ENCODE results near the gene ARFIP1.

DNA sequence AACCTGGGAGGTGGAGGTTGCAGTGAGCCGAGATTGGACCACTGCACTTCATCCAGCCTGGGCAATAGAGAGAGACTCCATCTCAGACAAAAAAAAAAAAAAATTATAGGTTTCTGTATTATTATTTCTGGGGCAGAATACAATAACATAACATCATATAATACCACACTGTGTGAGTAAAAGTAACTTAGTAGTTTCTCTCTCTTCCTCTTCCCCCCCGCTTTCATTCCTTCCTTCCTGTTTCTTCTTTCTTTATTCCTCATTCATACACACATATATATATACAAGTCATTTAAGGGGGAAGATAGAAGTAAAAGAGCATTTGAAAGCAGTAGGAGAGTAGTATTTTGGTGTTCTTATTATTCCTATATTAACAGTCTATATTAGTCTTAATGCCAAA lies 100.5 kb downstream of the ARFIP1 start:
- TF ChIP-seq RAD21 (conservative IDR thresholded peaks at IDR 0.05) (no peak), MXI1 (conservative IDR thresholded peaks at IDR 0.05; ENCODE audit: poor library complexity, severe bottlenecking) (no peak), EP300 (conservative IDR thresholded peaks at IDR 0.05; ENCODE audit: poor library complexity, severe bottlenecking) (no peak), EZH2 (IDR thresholded peaks at IDR 0.05; ENCODE audit: borderline replicate concordance, insufficient read depth, low read length, poor library complexity, severe bottlenecking) (no peak), TAF1 (IDR thresholded peaks at IDR 0.05; ENCODE audit: low read depth) (no peak), POLR2AphosphoS5 (IDR thresholded peaks at IDR 0.05) (no peak), SMC3 (conservative IDR thresholded peaks at IDR 0.05; ENCODE audit: poor library complexity) (no peak)
- TF ChIP-seq, protein P1, sequence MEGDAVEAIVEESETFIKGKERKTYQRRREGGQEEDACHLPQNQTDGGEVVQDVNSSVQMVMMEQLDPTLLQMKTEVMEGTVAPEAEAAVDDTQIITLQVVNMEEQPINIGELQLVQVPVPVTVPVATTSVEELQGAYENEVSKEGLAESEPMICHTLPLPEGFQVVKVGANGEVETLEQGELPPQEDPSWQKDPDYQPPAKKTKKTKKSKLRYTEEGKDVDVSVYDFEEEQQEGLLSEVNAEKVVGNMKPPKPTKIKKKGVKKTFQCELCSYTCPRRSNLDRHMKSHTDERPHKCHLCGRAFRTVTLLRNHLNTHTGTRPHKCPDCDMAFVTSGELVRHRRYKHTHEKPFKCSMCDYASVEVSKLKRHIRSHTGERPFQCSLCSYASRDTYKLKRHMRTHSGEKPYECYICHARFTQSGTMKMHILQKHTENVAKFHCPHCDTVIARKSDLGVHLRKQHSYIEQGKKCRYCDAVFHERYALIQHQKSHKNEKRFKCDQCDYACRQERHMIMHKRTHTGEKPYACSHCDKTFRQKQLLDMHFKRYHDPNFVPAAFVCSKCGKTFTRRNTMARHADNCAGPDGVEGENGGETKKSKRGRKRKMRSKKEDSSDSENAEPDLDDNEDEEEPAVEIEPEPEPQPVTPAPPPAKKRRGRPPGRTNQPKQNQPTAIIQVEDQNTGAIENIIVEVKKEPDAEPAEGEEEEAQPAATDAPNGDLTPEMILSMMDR (IDR thresholded peaks at IDR 0.05; ENCODE audit: poor library complexity, severe bottlenecking), result no peak
